Measurements from ENCODE around the gene FAM151A. TPM values are rescaled to one million over a fixed set of nuclear protein-coding genes. Genes with fewer than 3 reads are reported as not detected.

The FAM151A gene
- polyA plus RNA-seq, 1 donor (not counting 4 experiments of a cell fraction or from before 2014, with no cell fraction given) = 0.07 TPM

DNA sequence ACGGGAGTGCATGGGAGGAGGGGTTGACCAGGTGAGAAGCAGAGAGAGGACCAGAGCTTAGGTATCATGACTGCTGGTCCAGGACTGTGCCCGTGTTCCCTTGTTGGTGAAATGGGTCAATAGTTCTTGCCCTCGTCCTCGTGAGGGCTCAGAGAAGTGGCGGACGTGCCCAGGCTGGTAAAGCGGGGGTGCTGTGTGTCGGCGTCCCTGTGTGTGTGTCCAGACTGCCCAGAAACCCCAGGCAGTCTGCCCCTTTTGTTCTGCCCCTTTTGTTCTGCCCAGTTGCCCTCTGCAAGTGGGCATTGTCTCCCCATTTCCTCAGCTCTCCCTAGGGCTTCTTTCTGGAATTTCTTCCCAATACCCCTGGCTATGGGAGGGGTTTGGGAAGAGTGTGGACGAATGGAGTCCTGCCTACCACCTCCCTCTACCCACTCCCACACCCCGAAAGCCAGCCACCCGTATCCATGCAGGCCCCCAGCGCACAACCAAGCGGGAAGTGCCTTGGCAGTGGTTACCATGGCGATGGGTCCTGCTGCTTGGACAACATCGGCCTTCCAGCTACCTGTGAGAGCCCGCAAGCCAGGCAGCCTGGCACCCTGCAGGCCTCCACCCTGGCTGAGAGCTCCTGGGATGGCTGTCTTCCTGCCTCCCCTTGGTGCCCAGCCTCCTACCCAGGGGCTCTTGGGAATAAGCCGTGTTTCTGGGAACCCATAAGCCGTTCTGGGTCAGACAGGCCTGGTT, 40.6 kb downstream of the FAM151A start:
- Histone ChIP-seq H3K36me3 (ENCODE audit: control insufficient read depth in 2 of 2, extremely low read depth in 1 of 2, insufficient read depth in 2 of 2, low read length in 2 of 2) (no peaks in the 10 kb centered on the region), H3K9ac (ENCODE audit: control insufficient read depth, extremely low read depth, insufficient read depth, low read length) (no peak overlapping the region), H3K9me3 (ENCODE audit: control insufficient read depth, low read depth, low read length) (no peaks in the 10 kb centered on the region), H3K9me1 (ENCODE audit: control insufficient read depth, extremely low read depth, insufficient read depth, low read length) (peaks cover 2% of the 10 kb centered on the region), H4K20me1 (ENCODE audit: control insufficient read depth, extremely low read depth, insufficient read depth, low read length) (no peaks in the 10 kb centered on the region), H3K4me2 (ENCODE audit: control insufficient read depth, extremely low read depth, insufficient read depth, low read depth, low read length) (no peak overlapping the region), H3K27me3 (ENCODE audit: control insufficient read depth, extremely low read depth, insufficient read depth, low read length) (no peaks in the 10 kb centered on the region), H3K4me3 (ENCODE audit: control insufficient read depth in 2 of 3, extremely low read depth in 1 of 3, insufficient read depth in 2 of 3, low read depth in 1 of 3, low read length in 3 of 3) (no peak overlapping the region), H3K27ac (ENCODE audit: control insufficient read depth, insufficient read depth, low read length) (no peak overlapping the region), H3K79me2 (ENCODE audit: control insufficient read depth, insufficient read depth, low read length) (no peaks in the 10 kb centered on the region), H2AFZ (ENCODE audit: control insufficient read depth, low read length) (no peak overlapping the region), H3K4me1 (ENCODE audit: control insufficient read depth, extremely low read depth, insufficient read depth, low read length) (peaks cover 13% of the 10 kb centered on the region)
- TF ChIP-seq, protein P1, sequence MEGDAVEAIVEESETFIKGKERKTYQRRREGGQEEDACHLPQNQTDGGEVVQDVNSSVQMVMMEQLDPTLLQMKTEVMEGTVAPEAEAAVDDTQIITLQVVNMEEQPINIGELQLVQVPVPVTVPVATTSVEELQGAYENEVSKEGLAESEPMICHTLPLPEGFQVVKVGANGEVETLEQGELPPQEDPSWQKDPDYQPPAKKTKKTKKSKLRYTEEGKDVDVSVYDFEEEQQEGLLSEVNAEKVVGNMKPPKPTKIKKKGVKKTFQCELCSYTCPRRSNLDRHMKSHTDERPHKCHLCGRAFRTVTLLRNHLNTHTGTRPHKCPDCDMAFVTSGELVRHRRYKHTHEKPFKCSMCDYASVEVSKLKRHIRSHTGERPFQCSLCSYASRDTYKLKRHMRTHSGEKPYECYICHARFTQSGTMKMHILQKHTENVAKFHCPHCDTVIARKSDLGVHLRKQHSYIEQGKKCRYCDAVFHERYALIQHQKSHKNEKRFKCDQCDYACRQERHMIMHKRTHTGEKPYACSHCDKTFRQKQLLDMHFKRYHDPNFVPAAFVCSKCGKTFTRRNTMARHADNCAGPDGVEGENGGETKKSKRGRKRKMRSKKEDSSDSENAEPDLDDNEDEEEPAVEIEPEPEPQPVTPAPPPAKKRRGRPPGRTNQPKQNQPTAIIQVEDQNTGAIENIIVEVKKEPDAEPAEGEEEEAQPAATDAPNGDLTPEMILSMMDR (optimal IDR thresholded peaks at IDR 0.05 in 1 of 3, IDR thresholded peaks at IDR 0.05 in 1 of 3, conservative IDR thresholded peaks at IDR 0.05 in 1 of 3; ENCODE audit: extremely low read depth in 1 of 3, insufficient read depth in 2 of 3, low read length in 3 of 3) = no peak
- no peak for TF ChIP-seq EZH2 (IDR thresholded peaks at IDR 0.05; ENCODE audit: low read length)
- dilution Hi-C loops (cut with MboI; ENCODE audit: extremely low pct_ligation_motif_present, low sequenced_read_pairs) = no loop called here
- DNase-seq (ENCODE audit: low read depth, low spot score) = no peak
- FAIRE-seq = no peak

DNA sequence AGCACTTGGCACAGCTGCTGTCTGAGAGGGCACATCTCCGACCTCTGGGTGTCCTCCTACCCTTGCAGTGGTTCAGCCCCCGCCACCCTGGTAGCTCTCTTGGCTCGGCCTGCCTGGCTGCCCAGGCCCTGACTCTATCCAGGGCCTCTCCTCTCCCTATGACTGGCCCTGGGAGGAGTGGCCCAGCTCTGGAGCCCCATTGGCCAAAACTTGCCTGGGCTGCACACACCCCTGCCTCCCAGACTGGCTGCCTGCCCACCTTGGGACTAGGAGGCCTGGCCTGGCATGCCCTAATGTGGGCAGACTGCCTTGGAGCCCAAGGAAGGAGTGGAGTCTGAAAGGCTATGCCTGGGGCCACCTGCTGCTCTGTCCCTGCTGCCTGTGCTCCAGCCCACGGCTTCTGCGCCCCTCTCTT, 41.7 kb downstream of the FAM151A start:
- Histone ChIP-seq H2AFZ (ENCODE audit: control insufficient read depth, low read length) (no peak overlapping the region), H3K27ac (ENCODE audit: control insufficient read depth, insufficient read depth, low read length) (peak overlapping the region; percentile 25), H3K9me3 (ENCODE audit: control insufficient read depth, low read depth, low read length) (no peaks in the 10 kb centered on the region), H3K4me1 (ENCODE audit: control insufficient read depth, extremely low read depth, insufficient read depth, low read length) (peaks cover 13% of the 10 kb centered on the region), H3K4me2 (ENCODE audit: control insufficient read depth, extremely low read depth, insufficient read depth, low read depth, low read length) (peak overlapping the region; percentile 34), H3K9me1 (ENCODE audit: control insufficient read depth, extremely low read depth, insufficient read depth, low read length) (peaks cover 2% of the 10 kb centered on the region), H3K9ac (ENCODE audit: control insufficient read depth, extremely low read depth, insufficient read depth, low read length) (peak overlapping the region; percentile 45), H4K20me1 (ENCODE audit: control insufficient read depth, extremely low read depth, insufficient read depth, low read length) (no peaks in the 10 kb centered on the region), H3K79me2 (ENCODE audit: control insufficient read depth, insufficient read depth, low read length) (no peaks in the 10 kb centered on the region), H3K4me3 (ENCODE audit: control insufficient read depth in 2 of 3, extremely low read depth in 1 of 3, insufficient read depth in 2 of 3, low read depth in 1 of 3, low read length in 3 of 3) (no peak overlapping the region), H3K27me3 (ENCODE audit: control insufficient read depth, extremely low read depth, insufficient read depth, low read length) (no peaks in the 10 kb centered on the region), H3K36me3 (ENCODE audit: control insufficient read depth in 2 of 2, extremely low read depth in 1 of 2, insufficient read depth in 2 of 2, low read length in 2 of 2) (no peaks in the 10 kb centered on the region)
- dilution Hi-C loops (cut with MboI; ENCODE audit: extremely low pct_ligation_motif_present, low sequenced_read_pairs) = no loop called here
- TF ChIP-seq EZH2 (IDR thresholded peaks at IDR 0.05; ENCODE audit: low read length) = no peak
- TF ChIP-seq, protein P1 (optimal IDR thresholded peaks at IDR 0.05 in 1 of 3, IDR thresholded peaks at IDR 0.05 in 1 of 3, conservative IDR thresholded peaks at IDR 0.05 in 1 of 3; ENCODE audit: extremely low read depth in 1 of 3, insufficient read depth in 2 of 3, low read length in 3 of 3) = no peak
- FAIRE-seq = peak; percentile 72
- peak; percentile 76 for DNase-seq (ENCODE audit: low read depth, low spot score)

Measured in keratinocyte (primary cell).